ENCODE results near the gene SLC4A1.

The SLC4A1 gene

DNA sequence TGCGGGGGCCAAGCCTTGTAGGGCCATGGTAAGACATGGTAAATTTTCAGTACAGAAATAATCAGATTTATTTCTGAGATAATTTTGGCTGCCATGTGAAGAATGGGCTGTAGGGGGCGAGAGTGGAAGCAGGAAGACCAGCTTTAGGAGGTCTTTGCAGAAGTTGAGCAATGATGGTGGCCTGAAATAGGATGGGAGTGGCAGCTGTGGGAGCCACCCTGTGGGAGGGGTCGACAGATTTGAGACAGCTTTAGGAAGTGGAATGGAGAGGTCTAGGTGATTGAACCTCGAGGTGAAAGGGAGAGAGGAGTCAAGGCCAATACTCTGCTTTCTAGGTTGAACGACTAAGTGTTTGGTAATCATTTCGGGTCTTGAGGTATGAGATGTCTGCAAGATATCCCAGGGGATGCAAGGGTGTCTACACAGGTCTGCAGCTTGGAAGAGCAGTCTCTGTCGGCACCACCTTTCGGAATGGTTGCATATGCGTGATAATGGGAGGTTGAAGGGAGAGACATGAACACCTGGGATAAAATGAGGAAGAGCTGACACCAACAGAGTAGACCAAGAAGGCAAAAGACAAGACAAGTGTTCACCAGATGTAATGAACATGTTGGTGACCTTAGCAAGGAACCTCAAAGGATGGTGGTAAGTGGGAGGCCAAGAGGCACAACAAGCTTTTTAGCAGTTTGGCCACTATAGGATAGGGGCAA is 64.0 kb downstream of the SLC4A1 start:
- no peak for DNase-seq

DNA sequence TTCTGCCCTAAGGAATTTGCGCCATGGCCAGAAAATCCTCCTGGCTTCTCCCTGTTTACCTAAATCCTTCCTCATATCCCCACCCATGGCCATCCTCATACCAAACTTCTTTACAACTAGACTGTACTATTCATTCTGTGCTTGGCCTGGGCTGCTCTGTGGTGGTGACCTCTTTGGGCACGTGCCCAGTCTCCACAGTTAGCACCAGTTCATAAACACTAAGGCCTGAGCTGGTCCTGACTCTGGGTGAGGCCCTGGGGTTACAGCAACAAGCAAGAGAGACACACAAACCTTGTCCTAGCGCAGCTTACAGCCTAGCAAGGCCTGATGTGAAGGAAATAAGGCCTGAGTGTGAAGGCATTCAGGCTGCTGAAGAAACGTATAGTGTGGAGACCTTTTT is 65.2 kb downstream of the SLC4A1 start:
- no peak for DNase-seq

DNA sequence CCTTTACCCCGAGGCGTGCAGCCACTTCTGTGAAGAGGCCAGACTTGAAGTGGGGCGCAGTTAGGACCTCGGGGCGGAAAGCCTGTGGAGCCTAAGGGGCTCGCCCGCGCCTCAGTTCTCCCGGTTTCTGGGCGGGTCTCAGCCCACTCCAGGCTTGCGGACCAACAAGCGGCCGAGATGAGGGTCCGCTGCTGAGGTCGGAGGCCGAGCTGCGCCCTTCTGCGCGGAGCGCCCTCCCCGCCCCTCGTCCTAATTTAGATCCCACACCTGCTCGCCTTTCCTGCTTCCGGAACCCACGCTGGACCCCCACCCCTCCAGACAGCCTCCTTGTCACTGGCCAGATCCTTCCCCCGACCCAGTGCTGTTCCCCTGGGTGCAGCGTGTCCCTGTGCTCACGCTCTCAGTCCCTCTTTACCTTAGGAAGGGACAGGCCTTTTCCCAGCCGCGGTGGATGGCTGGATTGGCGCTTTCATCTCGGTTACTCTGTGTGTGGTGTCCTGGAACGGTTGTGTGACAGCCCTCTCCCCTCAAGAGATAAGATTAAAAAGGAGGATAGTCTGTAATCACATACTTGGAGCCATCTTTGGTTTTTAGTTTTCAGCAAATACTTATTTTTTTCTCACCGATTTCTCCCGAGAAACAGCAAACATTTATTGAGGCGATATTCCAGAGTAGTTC is 67.3 kb downstream of the SLC4A1 start:
- no peak for DNase-seq

DNA sequence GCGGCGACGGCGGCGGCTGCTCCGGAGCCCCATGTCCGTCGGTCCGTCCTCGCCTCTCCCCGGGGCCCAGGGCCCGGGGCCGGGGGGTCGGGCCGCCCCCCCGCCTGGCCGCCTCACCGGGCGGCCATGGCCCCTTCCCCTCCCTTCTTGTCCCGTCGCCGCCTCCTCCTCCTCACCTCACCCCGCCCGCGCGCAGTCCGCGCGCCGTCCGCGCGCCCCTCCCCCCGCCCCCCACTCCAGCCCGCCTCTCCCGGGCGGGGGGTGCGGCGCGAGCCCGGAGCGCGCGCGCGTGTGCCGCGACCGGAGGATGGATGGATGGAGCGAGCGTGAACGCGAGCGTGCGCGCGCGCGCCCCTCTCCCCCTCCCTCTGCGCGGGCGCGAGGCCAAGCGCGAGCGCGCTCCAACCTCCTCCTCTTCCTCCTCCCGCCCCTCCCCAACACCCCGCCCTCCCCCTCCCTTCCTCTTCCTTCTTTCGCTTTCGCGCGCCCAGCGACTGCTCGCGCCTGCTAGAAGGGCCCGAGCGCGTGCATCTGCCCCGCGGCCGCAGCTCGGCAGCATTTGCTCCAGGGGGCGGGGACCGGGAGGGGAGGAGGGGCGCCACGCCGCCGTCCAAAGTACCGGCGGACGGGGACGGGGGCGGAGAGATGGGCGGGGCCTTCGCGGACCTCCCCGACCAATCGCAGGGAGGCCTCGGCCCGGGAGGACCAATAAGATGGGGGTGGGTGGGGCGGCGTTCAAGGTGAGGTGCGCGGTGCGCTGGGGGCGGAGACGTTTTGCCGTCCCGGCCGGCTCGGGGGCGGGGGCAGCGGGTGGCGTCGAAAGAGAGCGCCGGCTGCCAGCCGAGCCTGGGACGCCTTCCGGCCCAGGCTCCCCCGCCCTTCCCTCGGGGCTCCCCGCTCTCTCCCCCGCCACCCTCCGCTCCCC is 68.1 kb downstream of the SLC4A1 start, which contains the start of gene ATXN7L3:
Gene ATXN7L3 (minus strand): TSS at position 332 of the 925 bp plus-strand sequence. CDS start 1,814 bp downstream, outside the sequence.
- DNase-seq, result peak; percentile 40 to 78

DNA sequence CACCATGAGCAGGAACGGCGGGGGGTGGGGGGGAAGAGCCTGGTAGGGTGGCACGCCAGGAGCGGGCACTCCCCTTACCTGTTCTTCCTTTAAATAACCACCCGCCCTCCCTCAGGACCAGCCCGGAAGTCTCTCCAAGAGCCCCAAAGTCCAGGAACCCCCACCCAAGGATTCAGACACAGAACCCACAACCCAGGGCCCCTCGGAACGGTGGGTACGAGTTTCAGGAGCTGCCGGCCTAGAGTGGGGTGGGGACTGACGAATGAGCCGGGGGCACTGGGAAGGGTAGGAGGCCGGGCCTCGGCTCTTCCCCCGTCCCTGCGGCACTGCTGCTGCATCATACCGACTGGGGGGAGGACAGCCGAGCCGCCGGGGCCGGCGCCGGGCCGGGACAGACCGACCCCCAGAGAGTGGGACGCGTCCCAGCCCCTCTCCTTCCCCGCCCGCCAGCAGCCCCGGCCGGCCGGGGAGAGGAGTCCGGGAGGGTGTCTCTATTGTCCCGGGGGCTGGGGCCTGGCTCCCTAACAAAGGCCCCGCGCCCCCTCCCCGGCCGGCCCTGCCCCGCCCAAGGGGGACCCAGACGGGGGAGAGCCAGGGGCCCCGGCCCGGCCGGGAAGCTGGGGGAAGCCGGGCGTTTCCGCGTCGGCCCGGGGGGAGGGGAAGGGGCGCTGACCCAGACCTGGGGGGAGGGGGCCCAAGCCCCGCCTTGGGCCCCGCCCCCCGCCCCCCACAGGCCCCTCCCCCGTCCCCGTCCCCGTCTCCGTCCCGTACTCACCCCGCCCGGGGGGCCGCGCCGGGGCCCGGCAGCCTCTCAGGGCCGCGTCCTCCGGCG is 69.0 kb downstream of the SLC4A1 start:
- no peak for DNase-seq
